Endothelial cell (in vitro differentiated cells): ENCODE results near the gene IL26. TPM values are rescaled to one million over a fixed set of nuclear protein-coding genes. Genes with fewer than 3 reads are reported as not detected.

ENCODE experiments used
- DNase-seq: peaks from one replicate; pipeline ENCODE4 v3.0.0; 2021; ENCODE audit warnings: low spot score
- H3K27ac Mint-ChIP-seq: one replicate; pipeline ENCODE4 v1.8.0; 2021; ENCODE audit warnings: mixed read lengths, inconsistent platforms; ENCODE audit not compliant: unreplicated experiment
- H3K27me3 Mint-ChIP-seq: one replicate; pipeline ENCODE4 v1.8.0; 2021; ENCODE audit warnings: mild to moderate bottlenecking, moderate library complexity, mixed read lengths, inconsistent platforms; ENCODE audit not compliant: unreplicated experiment
- H3K36me3 Mint-ChIP-seq: one replicate; pipeline ENCODE4 v1.8.0; 2021; ENCODE audit warnings: mild to moderate bottlenecking, low read depth, mixed read lengths, inconsistent platforms; ENCODE audit not compliant: unreplicated experiment
- H3K4me1 Mint-ChIP-seq: one replicate; pipeline ENCODE4 v1.8.0; 2021; ENCODE audit warnings: mild to moderate bottlenecking, mixed read lengths, inconsistent platforms; ENCODE audit not compliant: unreplicated experiment
- H3K4me3 Mint-ChIP-seq: one replicate; pipeline ENCODE4 v1.8.0; 2021; ENCODE audit warnings: mild to moderate bottlenecking, mixed read lengths, inconsistent platforms; ENCODE audit not compliant: unreplicated experiment
- H3K9me3 Mint-ChIP-seq: one replicate; pipeline ENCODE4 v1.8.0; 2021; ENCODE audit warnings: mixed read lengths, inconsistent platforms; ENCODE audit not compliant: unreplicated experiment
- CTCF ChIP-seq: fragments of 200-600 bp; sonication (generic); IDR thresholded peaks from one replicate; pipeline ENCODE4 v1.5.0; 2021; ENCODE audit warnings: antibody characterized with exemption; ENCODE audit not compliant: unreplicated experiment
- total RNA-seq: library from RNA; stranded (reverse); fragmentation: NEBNext Ultra II Directional; extraction: Animal tissue kit (Norgen Biotek cat#: 25700); gene quantifications from one replicate; pipeline ENCODE4 v1.2.1, GENCODE V29; 2021; ENCODE audit not compliant: unreplicated experiment

Gene IL26
- total RNA-seq, 1 donor from 2014 or later = not detected

- Mint-ChIP-seq H3K4me1 (no peaks in the 10 kb centered on the region), H3K36me3 (no peaks in the 10 kb centered on the region), H3K9me3 (no peaks in the 10 kb centered on the region), H3K27ac (no peak overlapping the region), H3K27me3 (peaks cover 2% of the 10 kb centered on the region), H3K4me3 (no peak overlapping the region)
- DNase-seq = no peak
- TF ChIP-seq CTCF = no peak
These were observed 15.4 kb upstream of the IL26 start for GRCh38 chr12:68240975-68241374.

GRCh38 chr12:68240079-68240478 lies 14.5 kb upstream of the IL26 start:
- Mint-ChIP-seq H3K4me3 (no peak overlapping the region), H3K4me1 (no peaks in the 10 kb centered on the region), H3K27me3 (peaks cover 2% of the 10 kb centered on the region), H3K27ac (no peak overlapping the region), H3K36me3 (no peaks in the 10 kb centered on the region), H3K9me3 (no peaks in the 10 kb centered on the region)
- no peak for DNase-seq
- no peak for TF ChIP-seq CTCF

GRCh38 chr12:68239309-68239982 lies 13.8 kb upstream of the IL26 start:
- no peak for DNase-seq
- Mint-ChIP-seq H3K36me3 (no peaks in the 10 kb centered on the region), H3K4me3 (no peak overlapping the region), H3K9me3 (no peaks in the 10 kb centered on the region), H3K27ac (no peak overlapping the region), H3K4me1 (no peaks in the 10 kb centered on the region), H3K27me3 (peaks cover 2% of the 10 kb centered on the region)
- no peak for TF ChIP-seq CTCF

- Mint-ChIP-seq H3K27ac (no peak overlapping the region), H3K4me3 (no peak overlapping the region), H3K36me3 (no peaks in the 10 kb centered on the region), H3K4me1 (no peaks in the 10 kb centered on the region), H3K27me3 (peaks cover 4% of the 10 kb centered on the region), H3K9me3 (no peaks in the 10 kb centered on the region)
- DNase-seq = no peak
- TF ChIP-seq CTCF = no peak
These were observed 12.0 kb upstream of the IL26 start for GRCh38 chr12:68237619-68238018.

- Mint-ChIP-seq H3K27ac (no peak overlapping the region), H3K9me3 (no peaks in the 10 kb centered on the region), H3K4me3 (no peak overlapping the region), H3K27me3 (peaks cover 4% of the 10 kb centered on the region), H3K36me3 (no peaks in the 10 kb centered on the region), H3K4me1 (no peaks in the 10 kb centered on the region)
- DNase-seq = no peak
- TF ChIP-seq CTCF = no peak
These were observed 11.5 kb upstream of the IL26 start for GRCh38 chr12:68237078-68237477.
